Ureter (tissue), 1 donor: ENCODE results near the gene GPATCH3. TPM values are rescaled to one million over a fixed set of nuclear protein-coding genes. Genes with fewer than 3 reads are reported as not detected.
"Not testable (repeated sequence)": the region's sequence is repeated elsewhere in the genome, so short reads cannot be mapped to it uniquely, and the experiment has no call there.

ENCODE experiments used
- DNase-seq: peaks from one replicate; pipeline ENCODE4 v3.0.0-alpha.2; 2020; ENCODE audit warnings: low spot score
- total RNA-seq: library from RNA; stranded (reverse); gene quantifications from one replicate; pipeline ENCODE4 v1.2.4, GENCODE V29; 2023
- donor health status: DM: yes; HTN: yes; CAD: no.

GPATCH3 gene
- total RNA-seq, 1 donor from 2014 or later = 9.0 TPM

- not testable (repeated sequence) for DNase-seq
Measured at GRCh38 chr1:26873097-26873496, 27.2 kb downstream of the GPATCH3 start.

- DNase-seq = peak; percentile 98
Measured at GRCh38 chr1:26864610-26865480, 35.4 kb downstream of the GPATCH3 start.

GRCh38 chr1:26863685-26864077 lies 36.6 kb downstream of the GPATCH3 start:
- DNase-seq = no peak

- DNase-seq = peak; percentile 89
Measured at GRCh38 chr1:26862781-26863684, 37.2 kb downstream of the GPATCH3 start, which contains the start of gene SFN. TSS of gene SFN (plus strand) at chr1:26863149. CDS start at chr1:26863213, 64 bp downstream.

- no peak for DNase-seq
Measured at GRCh38 chr1:26861889-26862378, 38.3 kb downstream of the GPATCH3 start.

GRCh38 chr1:26861286-26861701 lies 39.0 kb downstream of the GPATCH3 start:
- DNase-seq = no peak

GRCh38 chr1:26858891-26859640 lies 41.2 kb downstream of the GPATCH3 start:
- no peak for DNase-seq

GRCh38 chr1:26858160-26858559 lies 42.1 kb downstream of the GPATCH3 start:
- DNase-seq = no peak

- no peak for DNase-seq
Measured at GRCh38 chr1:26857473-26858060, 42.7 kb downstream of the GPATCH3 start.

GRCh38 chr1:26856604-26857469 lies 43.4 kb downstream of the GPATCH3 start:
- DNase-seq = no peak

- DNase-seq = no peak
Measured at GRCh38 chr1:26856181-26856580, 44.1 kb downstream of the GPATCH3 start.

GRCh38 chr1:26855636-26856035 lies 44.6 kb downstream of the GPATCH3 start:
- no peak for DNase-seq

GRCh38 chr1:26854906-26855305 lies 45.4 kb downstream of the GPATCH3 start:
- no peak for DNase-seq

- no peak for DNase-seq
Measured at GRCh38 chr1:26853600-26853999, 46.7 kb downstream of the GPATCH3 start.

- DNase-seq = peak; percentile 89
Measured at GRCh38 chr1:26853156-26853555, 47.1 kb downstream of the GPATCH3 start.

- no peak for DNase-seq
Measured at GRCh38 chr1:26852701-26853100, 47.6 kb downstream of the GPATCH3 start.

- no peak for DNase-seq
Measured at GRCh38 chr1:26851106-26851684, 49.1 kb downstream of the GPATCH3 start.

- no peak for DNase-seq
Measured at GRCh38 chr1:26848941-26849774, 51.1 kb downstream of the GPATCH3 start.

GRCh38 chr1:26848499-26848898 lies 51.8 kb downstream of the GPATCH3 start:
- DNase-seq = no peak
